Body of pancreas (tissue), 4 donors: ENCODE data around the gene IRF3. TPM values are rescaled to one million over a fixed set of nuclear protein-coding genes. Genes with fewer than 3 reads are reported as not detected.

Experiments used
- ATAC-seq: fragments of 150-250 bp; one replicate; pipeline ENCODE4 v1.9.1; 2016
- DNase-seq, 4 donors: peaks; one replicate each; pipeline ENCODE4 v3.0.0-alpha.2; 2019
- H3K27ac ChIP-seq, 4 donors: fragments of 200-600 bp; sonication (generic); 1 replicate in 3 of 4; 2 replicates in 1 of 4; pipeline versions ENCODE4 v1.5.1 to v1.6.1; 2016 to 2019; ENCODE audit warnings: mild to moderate bottlenecking in 1 of 4, mixed read lengths in 1 of 4, moderate library complexity in 1 of 4
- H3K27me3 ChIP-seq, 2 donors: fragments of 200-600 bp; sonication (generic); one replicate each; pipeline ENCODE4 v1.6.0; 2016; ENCODE audit warnings: mild to moderate bottlenecking in 1 of 2
- H3K36me3 ChIP-seq, 2 donors: fragments of 200-600 bp; sonication (generic); replicated peaks in 1 of 2; 2 replicates each; pipeline ENCODE4 v1.5.1; 2016; ENCODE audit warnings: low read depth in 2 of 2; ENCODE audit not compliant: insufficient read depth in 1 of 2
- H3K4me1 ChIP-seq: fragments of 200-600 bp; sonication (generic); one replicate; pipeline ENCODE4 v1.6.0; 2016
- H3K4me3 ChIP-seq, 2 donors: fragments of 200-600 bp; sonication (generic); 1 replicate in 1 of 2; 2 replicates in 1 of 2; pipeline ENCODE4 v1.5.1; 2016 to 2019
- H3K9me3 ChIP-seq, 3 donors: fragments of 200-600 bp; sonication (generic); 1 replicate in 2 of 3; 2 replicates in 1 of 3; pipeline ENCODE4 v1.5.1; 2016
- POLR2A ChIP-seq, 3 donors: fragments of 450-650 bp; IDR thresholded peaks; one replicate each; pipeline ENCODE4 v1.6.1; 2016; ENCODE audit warnings: antibody characterized with exemption in 3 of 3, mild to moderate bottlenecking in 2 of 3
- WGBS, 2 donors: methylation state at CpG; one replicate each; pipeline ENCODE4 v1.1.5; 2017; 5-methylcytosine and 5-hydroxymethylcytosine counted together
- intact Hi-C: fragments of 100-400 bp; cut with DNase I; formaldehyde crosslinking; loops from one replicate; pipeline ENCODE4 v1.15.1; 2023
- total RNA-seq, 2 donors: library from RNA; depleted of rRNA; stranded (reverse); fragments of >200 nt; gene quantifications; one replicate each; pipeline ENCODE4 v1.1.0, GENCODE V29; 2016
- TF ChIP-seq, protein P1 (sequence below), 7 experiments: fragments of 450-650 bp in 4 of 7; fragments of 200-600 bp in 3 of 7; sonication (generic) in 3 of 7; IDR thresholded peaks; one replicate each; pipeline ENCODE4 v1.5.1; 2016 to 2019; ENCODE audit warnings: antibody characterized with exemption in 7 of 7

IRF3 gene
- total RNA-seq, 2 donors from 2014 or later: 46.7 to 134 TPM

DNA sequence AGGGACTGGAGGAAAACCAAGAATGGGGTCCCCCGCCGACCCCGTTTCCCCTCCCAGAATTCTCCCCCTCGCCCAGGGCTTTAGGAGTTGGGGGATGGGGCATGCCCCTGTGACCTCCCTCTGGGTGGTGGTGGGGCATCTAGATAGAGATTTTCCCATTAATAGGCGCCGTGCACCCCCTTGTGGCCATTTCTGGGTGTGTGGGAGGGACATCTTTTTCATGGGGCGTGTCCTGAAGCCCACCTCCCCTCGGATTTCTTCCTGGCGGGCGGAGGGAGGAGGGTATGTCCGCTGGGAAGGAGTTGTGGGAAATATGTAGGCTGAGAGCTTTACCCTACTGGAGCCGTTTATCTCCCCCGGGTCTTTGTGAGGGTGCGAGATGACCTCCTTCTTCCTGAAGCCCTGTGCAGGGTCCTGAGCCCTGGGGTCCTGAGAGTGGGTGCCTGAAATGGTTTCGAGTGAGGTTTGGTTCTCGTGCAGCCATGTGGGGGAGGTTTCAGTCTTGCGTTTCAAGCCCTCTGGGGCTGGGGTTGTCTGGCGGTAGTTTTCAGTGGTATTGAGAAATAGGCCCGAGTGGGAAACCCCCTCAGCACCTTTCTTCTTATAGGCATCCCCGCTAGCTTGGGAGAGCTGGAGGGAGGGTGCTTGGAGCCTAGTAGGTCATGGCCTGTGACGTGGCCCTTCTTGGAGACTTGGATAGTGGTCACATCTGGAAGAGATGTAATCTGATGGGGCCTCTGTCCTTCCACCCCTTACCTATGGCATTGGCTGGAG lies 12.4 kb upstream of the IRF3 start:
- DNase-seq (peak; percentile 69 to 83 (median 74)), ATAC-seq (no peak)
- intact Hi-C loops: no loop called here
- H3K36me3 ChIP-seq: peaks cover 6 to 8% of the 10 kb centered on the region in 2 donors
- H3K9me3 ChIP-seq: no peaks in the 10 kb centered on the region
- H3K4me3 ChIP-seq: peak overlapping the region; percentile 90 to 92
- H3K4me1 ChIP-seq: peaks cover 47% of the 10 kb centered on the region
- TF ChIP-seq POLR2A (IDR thresholded peaks at IDR 0.05): peak in 1 of 3 donors; percentile 11
- TF ChIP-seq, protein P1, sequence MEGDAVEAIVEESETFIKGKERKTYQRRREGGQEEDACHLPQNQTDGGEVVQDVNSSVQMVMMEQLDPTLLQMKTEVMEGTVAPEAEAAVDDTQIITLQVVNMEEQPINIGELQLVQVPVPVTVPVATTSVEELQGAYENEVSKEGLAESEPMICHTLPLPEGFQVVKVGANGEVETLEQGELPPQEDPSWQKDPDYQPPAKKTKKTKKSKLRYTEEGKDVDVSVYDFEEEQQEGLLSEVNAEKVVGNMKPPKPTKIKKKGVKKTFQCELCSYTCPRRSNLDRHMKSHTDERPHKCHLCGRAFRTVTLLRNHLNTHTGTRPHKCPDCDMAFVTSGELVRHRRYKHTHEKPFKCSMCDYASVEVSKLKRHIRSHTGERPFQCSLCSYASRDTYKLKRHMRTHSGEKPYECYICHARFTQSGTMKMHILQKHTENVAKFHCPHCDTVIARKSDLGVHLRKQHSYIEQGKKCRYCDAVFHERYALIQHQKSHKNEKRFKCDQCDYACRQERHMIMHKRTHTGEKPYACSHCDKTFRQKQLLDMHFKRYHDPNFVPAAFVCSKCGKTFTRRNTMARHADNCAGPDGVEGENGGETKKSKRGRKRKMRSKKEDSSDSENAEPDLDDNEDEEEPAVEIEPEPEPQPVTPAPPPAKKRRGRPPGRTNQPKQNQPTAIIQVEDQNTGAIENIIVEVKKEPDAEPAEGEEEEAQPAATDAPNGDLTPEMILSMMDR (IDR thresholded peaks at IDR 0.05): peak; percentile 46 to 69 (median 60)
- H3K27me3 ChIP-seq: no peaks in the 10 kb centered on the region
- 0 to 2% methylated on average over 7 to 21 of the region's 21 CpGs for WGBS, 2 donors
- H3K27ac ChIP-seq: peak overlapping the region; percentile 74 to 92 (median 90)

DNA sequence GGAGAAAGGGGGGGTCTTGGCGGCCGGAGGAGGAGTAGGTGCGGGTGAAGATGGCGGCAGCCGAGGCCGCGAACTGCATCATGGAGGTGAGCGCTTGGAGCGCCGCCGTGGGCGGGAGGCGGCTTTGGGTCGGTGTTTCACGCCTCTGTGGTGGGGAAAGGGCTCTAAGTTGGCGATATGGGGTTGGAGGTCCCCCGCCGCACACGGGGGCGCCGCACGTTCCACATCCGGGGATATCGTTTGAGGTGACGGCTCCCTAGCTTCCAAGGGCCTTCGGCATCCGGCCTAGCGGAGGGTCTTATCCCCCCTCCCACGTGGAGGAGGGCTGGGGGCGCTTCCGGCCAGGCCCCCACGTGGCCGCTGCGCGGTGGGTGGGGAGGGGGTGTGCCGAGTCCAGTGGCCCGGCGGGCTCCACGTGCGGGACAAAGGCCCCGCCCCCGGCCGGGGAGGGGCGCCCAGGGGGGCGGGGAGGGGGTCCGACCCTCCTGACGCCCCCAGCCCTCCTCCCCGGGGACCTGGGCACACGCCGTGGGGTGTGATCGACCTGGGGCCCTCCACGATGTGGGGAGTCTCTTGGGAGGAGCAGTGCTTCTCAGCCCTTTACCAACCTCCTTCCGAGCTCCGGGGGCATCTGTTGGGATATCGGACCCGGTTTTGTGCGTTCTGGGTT lies 11.7 kb upstream of the IRF3 start, which contains the start of gene PRMT1:
TSS of gene PRMT1 (plus strand) at position 41 of the 670 bp plus-strand sequence. CDS start at position 51, 10 bp downstream.
- no peaks in the 10 kb centered on the region for H3K27me3 ChIP-seq
- ATAC-seq: no peak
- TF ChIP-seq, protein P1 (IDR thresholded peaks at IDR 0.05): no peak
- TF ChIP-seq POLR2A (IDR thresholded peaks at IDR 0.05): peak; percentile 74 to 95 (median 92)
- DNase-seq: peak in 2 of 4 donors; percentile 45 to 55
- H3K9me3 ChIP-seq: no peaks in the 10 kb centered on the region
- H3K27ac ChIP-seq: peak within 1 kb of the TSS; percentile 91 to 95 (median 94)
- H3K4me1 ChIP-seq: peaks cover 49% of the 10 kb centered on the region
- 0% methylated on average over 17 to 55 of the region's 57 CpGs for WGBS, 2 donors
- intact Hi-C loops: no loop called here
- peaks cover 6 to 7% of the 10 kb centered on the region in 2 donors for H3K36me3 ChIP-seq
- peak within 1 kb of the TSS; percentile 90 to 92 for H3K4me3 ChIP-seq

DNA sequence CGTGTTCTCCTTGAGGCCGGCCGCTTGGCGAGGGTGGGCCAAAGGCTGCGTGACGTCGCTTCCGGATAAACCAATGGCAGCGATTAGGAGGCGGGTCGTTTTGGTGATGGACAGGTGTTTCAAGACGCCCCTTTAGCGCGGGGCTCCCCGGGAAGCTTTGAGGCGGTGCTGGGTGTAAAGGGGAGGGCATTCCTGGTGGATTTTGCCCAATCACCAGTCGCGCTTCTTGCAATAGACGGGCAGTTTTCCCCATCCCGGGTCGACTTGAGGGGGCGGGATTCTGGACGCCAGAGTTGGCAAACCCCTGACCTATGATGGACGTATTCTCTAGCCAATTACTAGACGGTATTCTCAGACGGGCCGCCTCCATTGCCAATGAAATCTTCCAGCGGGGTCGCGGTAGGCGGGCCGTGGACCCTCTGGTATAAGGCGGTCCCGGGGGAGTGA lies 11.2 kb upstream of the IRF3 start:
- ATAC-seq (peak; percentile 85), DNase-seq (peak; percentile 100)
- Histone ChIP-seq H3K27me3 (no peaks in the 10 kb centered on the region), H3K9me3 (no peaks in the 10 kb centered on the region), H3K27ac (peak overlapping the region; percentile 91 to 95 (median 94)), H3K4me3 (peak overlapping the region; percentile 90 to 92), H3K4me1 (peaks cover 55% of the 10 kb centered on the region), H3K36me3 (peaks cover under 1 to 1% of the 10 kb centered on the region in 2 donors)
- TF ChIP-seq POLR2A (IDR thresholded peaks at IDR 0.05): no peak
- TF ChIP-seq, protein P1 (IDR thresholded peaks at IDR 0.05): peak in 1 of 7 experiments; percentile 2
- WGBS, 2 donors: 0 to 1% methylated on average over 10 to 34 of the region's 34 CpGs
- intact Hi-C loops: no loop called here

DNA sequence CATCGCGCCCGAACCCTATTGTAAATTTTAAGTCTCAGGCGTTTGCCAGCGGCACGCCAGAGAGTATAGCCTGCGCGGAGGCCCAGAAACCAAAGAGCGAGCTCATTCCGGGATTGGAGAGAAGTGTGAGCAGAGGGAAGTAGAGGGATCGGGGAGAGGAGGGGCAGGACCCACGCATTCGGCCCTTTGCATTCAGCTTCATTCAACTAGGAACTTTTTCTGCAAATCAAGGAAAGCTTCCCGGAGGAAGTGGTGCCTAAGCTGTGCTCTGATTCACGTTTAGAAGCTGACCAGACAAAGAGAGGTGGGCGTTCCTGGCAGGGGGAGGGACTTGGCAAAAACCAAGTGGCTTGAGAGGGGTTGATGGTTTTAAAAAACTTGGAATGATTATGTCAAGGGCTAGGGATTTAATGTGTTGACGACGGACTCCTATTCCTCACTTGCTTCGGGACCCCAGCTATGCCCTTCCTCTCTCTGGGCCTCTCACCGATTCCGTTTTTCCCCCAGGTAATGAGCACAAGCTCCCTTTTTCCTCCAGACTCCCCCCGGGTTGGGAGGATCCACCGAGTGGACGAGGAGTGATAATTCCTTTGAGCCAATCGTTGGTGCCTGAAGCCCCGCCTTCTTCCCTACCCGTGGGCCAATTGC lies 10.6 kb upstream of the IRF3 start:
- Histone ChIP-seq H3K36me3 (no peaks in the 10 kb centered on the region), H3K27me3 (no peaks in the 10 kb centered on the region), H3K4me1 (peaks cover 57% of the 10 kb centered on the region), H3K4me3 (no peak overlapping the region), H3K9me3 (no peaks in the 10 kb centered on the region), H3K27ac (peak overlapping the region; percentile 89 to 95 (median 94))
- WGBS, 2 donors: 2% methylated on average over 23 to 27 of the region's 27 CpGs
- ATAC-seq (peak; percentile 55), DNase-seq (peak; percentile 88 to 91 (median 90))
- peak in 2 of 3 donors; percentile 48 to 50 for TF ChIP-seq POLR2A (IDR thresholded peaks at IDR 0.05)
- TF ChIP-seq, protein P1 (IDR thresholded peaks at IDR 0.05): no peak
- intact Hi-C loops: no loop called here
